HEK293T (cell line): Measurements from ENCODE around the gene CACNA1C.

Source experiments
- CTBP1 ChIP-seq: fragments of 450-650 bp; IDR thresholded peaks from 2 replicates; pipeline ENCODE4 v1.6.1; 2016; ENCODE audit warnings: borderline replicate concordance
- HDGF ChIP-seq: fragments of 450-650 bp; IDR thresholded peaks from 2 replicates; pipeline ENCODE4 v1.6.1; 2017; ENCODE audit warnings: antibody characterized with exemption, borderline replicate concordance
- SUZ12 ChIP-seq: fragments of 450-650 bp; IDR thresholded peaks from 2 replicates; pipeline ENCODE4 v1.6.1; 2016; ENCODE audit warnings: mild to moderate bottlenecking
- TARDBP ChIP-seq: fragments of 450-650 bp; IDR thresholded peaks from 2 replicates; pipeline ENCODE4 v1.6.1; 2016

- TF ChIP-seq CTBP1 (no peak), HDGF (no peak), SUZ12 (no peak), TARDBP (no peak)
These were observed 2.9 kb upstream of the CACNA1C start for GRCh38 chr12:2049604-2050540.
